ENCODE data around the gene SLC49A3. TPM values are rescaled to one million over a fixed set of nuclear protein-coding genes. Genes with fewer than 3 reads are reported as not detected.

The SLC49A3 gene
- polyA plus RNA-seq, 1 donor (not counting 4 experiments of a cell fraction or from before 2014, with no cell fraction given) = 0.04 TPM

DNA sequence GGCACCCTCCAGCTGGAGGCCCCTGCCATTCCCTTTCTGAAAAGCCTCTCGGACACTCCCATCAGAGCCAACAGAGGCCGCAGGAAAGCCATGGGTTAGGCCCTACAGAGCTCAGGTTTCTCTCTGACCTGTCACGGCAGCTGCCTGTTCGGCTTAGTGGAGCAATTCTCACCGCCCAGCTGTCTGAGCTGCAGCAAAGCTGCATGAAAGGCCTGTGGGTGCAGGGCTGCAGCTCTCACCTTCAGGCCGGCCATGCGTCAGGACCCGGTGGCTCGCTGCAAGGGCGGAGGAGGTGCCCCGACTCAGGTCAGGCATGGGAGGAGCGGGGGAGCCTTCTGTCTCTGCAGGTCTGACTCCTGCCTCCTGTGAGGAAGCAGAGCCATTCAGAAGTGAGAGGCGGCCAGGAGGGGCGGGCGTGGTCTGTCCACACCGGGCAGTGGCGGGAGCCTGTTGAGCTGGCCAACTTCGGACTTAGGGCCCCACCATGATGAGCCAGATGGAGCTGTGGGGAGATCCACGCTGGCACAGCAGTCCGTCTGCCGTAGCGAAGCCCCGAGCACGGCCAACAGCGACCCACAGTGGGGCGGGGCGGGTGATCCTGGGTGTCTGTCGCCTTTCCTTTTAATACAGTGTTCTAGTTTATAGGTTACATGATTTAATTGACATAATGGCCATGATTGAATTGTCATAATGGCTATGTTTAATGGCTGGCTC is 40.2 kb downstream of the SLC49A3 start:
- no peak for FAIRE-seq
- H3K27me3 ChIP-seq (ENCODE audit: control insufficient read depth, extremely low read depth, insufficient read depth, low read length) = peaks cover 18% of the 10 kb centered on the region

DNA sequence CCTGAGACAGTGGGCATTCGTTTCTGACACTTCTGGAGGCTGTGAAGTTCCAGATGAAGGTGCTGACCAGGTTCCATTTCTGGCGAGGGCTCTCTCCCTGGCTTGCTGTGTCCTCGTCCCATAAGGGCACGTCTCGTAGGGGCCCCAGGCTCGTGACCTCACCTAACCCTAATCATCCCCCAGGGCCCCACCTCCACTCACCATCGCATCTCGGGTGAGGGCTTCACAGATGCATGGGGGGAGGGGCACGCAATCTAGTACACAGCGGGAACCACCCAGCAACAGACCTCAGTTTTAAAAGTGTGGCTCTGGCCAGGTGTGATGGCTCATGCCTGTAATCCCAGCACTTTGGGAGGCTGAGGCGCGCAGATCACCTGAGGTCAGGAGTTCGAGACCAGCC is 41.5 kb downstream of the SLC49A3 start:
- no peak overlapping the region for H3K4me3 ChIP-seq (ENCODE audit: control insufficient read depth in 2 of 3, extremely low read depth in 1 of 3, insufficient read depth in 2 of 3, low read depth in 1 of 3, low read length in 3 of 3)
- no peak overlapping the region for H2AFZ ChIP-seq (ENCODE audit: control insufficient read depth, low read length)
- H3K9ac ChIP-seq (ENCODE audit: control insufficient read depth, extremely low read depth, insufficient read depth, low read length) = no peak overlapping the region
- peaks cover 18% of the 10 kb centered on the region for H3K27me3 ChIP-seq (ENCODE audit: control insufficient read depth, extremely low read depth, insufficient read depth, low read length)
- FAIRE-seq = no peak
- no peaks in the 10 kb centered on the region for H3K9me1 ChIP-seq (ENCODE audit: control insufficient read depth, extremely low read depth, insufficient read depth, low read length)
- H3K4me1 ChIP-seq (ENCODE audit: control insufficient read depth, extremely low read depth, insufficient read depth, low read length) = no peaks in the 10 kb centered on the region
- H3K27ac ChIP-seq (ENCODE audit: control insufficient read depth, insufficient read depth, low read length) = no peak overlapping the region
- H3K36me3 ChIP-seq (ENCODE audit: control insufficient read depth in 2 of 2, extremely low read depth in 1 of 2, insufficient read depth in 2 of 2, low read length in 2 of 2) = no peaks in the 10 kb centered on the region
- no peak for DNase-seq (ENCODE audit: low read depth, low spot score)
- no peaks in the 10 kb centered on the region for H4K20me1 ChIP-seq (ENCODE audit: control insufficient read depth, extremely low read depth, insufficient read depth, low read length)
- no peak for TF ChIP-seq EZH2 (IDR thresholded peaks at IDR 0.05; ENCODE audit: low read length)
- TF ChIP-seq, protein P1, sequence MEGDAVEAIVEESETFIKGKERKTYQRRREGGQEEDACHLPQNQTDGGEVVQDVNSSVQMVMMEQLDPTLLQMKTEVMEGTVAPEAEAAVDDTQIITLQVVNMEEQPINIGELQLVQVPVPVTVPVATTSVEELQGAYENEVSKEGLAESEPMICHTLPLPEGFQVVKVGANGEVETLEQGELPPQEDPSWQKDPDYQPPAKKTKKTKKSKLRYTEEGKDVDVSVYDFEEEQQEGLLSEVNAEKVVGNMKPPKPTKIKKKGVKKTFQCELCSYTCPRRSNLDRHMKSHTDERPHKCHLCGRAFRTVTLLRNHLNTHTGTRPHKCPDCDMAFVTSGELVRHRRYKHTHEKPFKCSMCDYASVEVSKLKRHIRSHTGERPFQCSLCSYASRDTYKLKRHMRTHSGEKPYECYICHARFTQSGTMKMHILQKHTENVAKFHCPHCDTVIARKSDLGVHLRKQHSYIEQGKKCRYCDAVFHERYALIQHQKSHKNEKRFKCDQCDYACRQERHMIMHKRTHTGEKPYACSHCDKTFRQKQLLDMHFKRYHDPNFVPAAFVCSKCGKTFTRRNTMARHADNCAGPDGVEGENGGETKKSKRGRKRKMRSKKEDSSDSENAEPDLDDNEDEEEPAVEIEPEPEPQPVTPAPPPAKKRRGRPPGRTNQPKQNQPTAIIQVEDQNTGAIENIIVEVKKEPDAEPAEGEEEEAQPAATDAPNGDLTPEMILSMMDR (optimal IDR thresholded peaks at IDR 0.05 in 1 of 3, IDR thresholded peaks at IDR 0.05 in 1 of 3, conservative IDR thresholded peaks at IDR 0.05 in 1 of 3; ENCODE audit: extremely low read depth in 1 of 3, insufficient read depth in 2 of 3, low read length in 3 of 3) = no peak
- H3K9me3 ChIP-seq (ENCODE audit: control insufficient read depth, low read depth, low read length) = no peaks in the 10 kb centered on the region
- dilution Hi-C loops (cut with MboI; ENCODE audit: extremely low pct_ligation_motif_present, low sequenced_read_pairs) = no loop called here
- no peaks in the 10 kb centered on the region for H3K79me2 ChIP-seq (ENCODE audit: control insufficient read depth, insufficient read depth, low read length)
- no peak overlapping the region for H3K4me2 ChIP-seq (ENCODE audit: control insufficient read depth, extremely low read depth, insufficient read depth, low read depth, low read length)

More for the DNA sequence above, 40.2 kb downstream of the SLC49A3 start:
- DNase-seq (ENCODE audit: low read depth, low spot score) = no peak
- dilution Hi-C loops (cut with MboI; ENCODE audit: extremely low pct_ligation_motif_present, low sequenced_read_pairs) = no loop called here
- Histone ChIP-seq H3K36me3 (ENCODE audit: control insufficient read depth in 2 of 2, extremely low read depth in 1 of 2, insufficient read depth in 2 of 2, low read length in 2 of 2) (no peaks in the 10 kb centered on the region), H2AFZ (ENCODE audit: control insufficient read depth, low read length) (no peak overlapping the region), H3K79me2 (ENCODE audit: control insufficient read depth, insufficient read depth, low read length) (no peaks in the 10 kb centered on the region), H3K9ac (ENCODE audit: control insufficient read depth, extremely low read depth, insufficient read depth, low read length) (no peak overlapping the region), H3K4me1 (ENCODE audit: control insufficient read depth, extremely low read depth, insufficient read depth, low read length) (no peaks in the 10 kb centered on the region), H3K27ac (ENCODE audit: control insufficient read depth, insufficient read depth, low read length) (no peak overlapping the region), H3K9me3 (ENCODE audit: control insufficient read depth, low read depth, low read length) (no peaks in the 10 kb centered on the region), H3K9me1 (ENCODE audit: control insufficient read depth, extremely low read depth, insufficient read depth, low read length) (no peaks in the 10 kb centered on the region), H3K4me2 (ENCODE audit: control insufficient read depth, extremely low read depth, insufficient read depth, low read depth, low read length) (no peak overlapping the region), H3K4me3 (ENCODE audit: control insufficient read depth in 2 of 3, extremely low read depth in 1 of 3, insufficient read depth in 2 of 3, low read depth in 1 of 3, low read length in 3 of 3) (no peak overlapping the region), H4K20me1 (ENCODE audit: control insufficient read depth, extremely low read depth, insufficient read depth, low read length) (no peaks in the 10 kb centered on the region)
- TF ChIP-seq, protein P1 (optimal IDR thresholded peaks at IDR 0.05 in 1 of 3, IDR thresholded peaks at IDR 0.05 in 1 of 3, conservative IDR thresholded peaks at IDR 0.05 in 1 of 3; ENCODE audit: extremely low read depth in 1 of 3, insufficient read depth in 2 of 3, low read length in 3 of 3) = no peak
- TF ChIP-seq EZH2 (IDR thresholded peaks at IDR 0.05; ENCODE audit: low read length) = no peak
